GM21737 (cell line): Measurements from ENCODE around the gene PRDM15.

Experiments used
- ATAC-seq: cut with Tn5 transposase; IDR thresholded peaks from one replicate; pipeline ENCODE4 v1.9.1; 2021; ENCODE audit warnings: mild to moderate bottlenecking, moderate library complexity; ENCODE audit not compliant: unreplicated experiment

PRDM15 gene

DNA sequence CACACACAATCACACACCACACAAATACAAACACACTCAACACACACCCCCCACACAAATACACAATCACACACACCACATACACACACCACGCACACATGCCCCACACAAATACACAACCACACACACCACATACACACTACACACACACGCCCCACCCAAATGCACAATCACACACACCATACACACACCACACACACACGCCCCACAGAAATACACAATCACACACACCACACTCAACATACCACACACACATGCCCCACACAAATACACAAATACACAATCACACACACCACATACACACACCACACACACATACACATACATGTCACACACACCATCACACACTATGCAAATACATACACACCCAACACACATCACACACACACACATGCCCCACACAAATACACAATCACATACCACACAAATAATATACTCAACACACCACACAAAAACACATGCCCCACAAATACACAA lies 50.2 kb downstream of the PRDM15 start:
- no peak for ATAC-seq

DNA sequence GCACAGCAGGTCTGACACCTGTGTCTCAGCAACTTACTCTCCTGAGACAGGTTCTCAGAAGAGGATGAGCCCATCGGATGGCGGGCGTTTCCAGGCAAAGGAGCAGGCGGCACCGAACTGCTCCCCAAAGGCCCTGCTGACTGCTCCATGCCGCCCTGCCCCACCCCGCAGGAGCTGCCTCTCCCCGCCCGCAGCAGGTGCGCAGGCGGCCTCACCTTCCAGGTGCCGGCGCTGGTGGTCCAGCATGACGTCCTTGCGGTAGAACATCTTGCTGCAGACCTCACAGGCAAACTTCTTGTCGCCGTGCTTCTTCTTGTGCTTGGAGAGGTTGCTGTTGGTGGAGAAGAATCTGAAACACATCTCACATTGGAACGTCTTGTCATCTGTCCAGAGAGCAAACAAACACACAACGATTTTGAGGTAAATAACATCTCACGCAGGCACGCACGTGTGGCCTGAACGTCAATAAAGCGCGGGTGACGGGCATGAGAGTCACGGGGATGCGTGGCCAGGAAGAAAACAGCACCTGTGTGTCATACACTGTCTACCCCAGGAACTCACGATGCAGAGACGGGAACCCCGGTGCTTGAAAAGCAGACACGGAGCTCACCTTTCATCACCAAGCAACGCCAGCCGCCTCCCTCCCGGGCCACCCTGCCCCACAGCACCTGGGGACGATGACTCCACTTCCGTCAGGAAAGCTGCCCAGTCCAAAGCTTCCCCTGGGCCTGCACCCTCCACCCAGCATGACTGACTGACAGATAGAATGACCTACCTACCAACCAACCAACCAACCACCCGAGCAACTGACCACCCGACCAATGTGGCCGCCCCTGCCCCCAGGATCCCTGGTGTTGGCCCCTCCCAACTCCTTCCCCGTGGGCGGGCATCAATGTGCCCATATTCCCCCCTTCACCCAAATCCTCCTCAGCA lies 50.9 kb downstream of the PRDM15 start:
- ATAC-seq = no peak

GRCh38 chr21:41825881-41826280 lies 53.3 kb downstream of the PRDM15 start:
- no peak for ATAC-seq

DNA sequence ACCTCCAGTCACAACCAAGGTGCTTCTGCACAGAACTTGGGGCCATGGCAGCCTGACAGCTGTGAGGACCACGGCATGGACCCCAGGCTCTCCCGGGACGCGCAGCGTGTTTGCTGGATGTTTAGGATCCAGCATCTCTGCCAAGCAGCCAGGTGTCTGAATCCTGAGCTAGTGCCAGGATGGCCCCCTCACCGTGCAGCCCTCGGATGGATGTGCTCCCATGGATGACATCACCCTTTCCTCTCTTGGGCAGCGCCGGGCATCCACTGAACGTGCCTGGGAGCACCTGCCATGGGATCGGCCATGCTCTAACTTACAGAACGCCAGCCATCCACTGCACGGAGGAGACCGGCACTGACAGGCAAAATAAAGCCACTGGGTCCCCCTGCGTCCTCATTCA lies 53.9 kb downstream of the PRDM15 start:
- ATAC-seq = no peak

DNA sequence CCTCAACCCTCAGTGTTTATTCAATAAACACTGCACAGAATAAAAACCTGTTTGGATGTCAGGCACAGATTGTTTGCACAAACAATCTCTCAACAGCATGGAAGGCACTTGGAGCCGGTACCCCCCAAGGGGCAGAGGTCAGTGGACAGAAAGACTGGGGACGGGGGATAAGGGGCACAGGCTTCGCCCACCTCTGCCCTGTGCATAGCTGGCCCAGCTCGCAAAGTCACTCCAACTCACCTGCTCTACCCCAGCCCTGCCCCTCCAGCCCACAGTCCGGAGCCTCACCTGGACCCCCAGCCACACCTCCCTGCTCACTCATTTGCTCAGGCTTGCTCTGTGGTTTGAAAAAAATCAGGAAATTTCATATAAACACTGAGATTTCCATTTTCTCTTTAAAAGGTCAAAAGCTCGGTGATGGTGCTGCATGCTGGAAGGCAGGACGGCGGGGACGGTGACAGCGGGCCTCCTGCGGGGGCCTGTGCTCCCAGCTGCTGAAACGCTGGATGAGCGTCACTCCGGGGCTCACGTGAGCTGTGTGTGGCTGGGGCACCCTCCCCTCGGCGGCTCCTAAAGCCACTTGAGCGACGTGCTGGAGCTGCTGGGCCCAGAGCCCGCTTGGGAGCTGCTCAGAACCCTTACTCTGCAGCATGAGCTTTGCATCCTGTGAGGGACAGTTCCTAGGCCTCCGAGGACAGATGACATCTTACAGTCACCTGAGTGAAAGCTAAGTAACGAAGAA lies 54.5 kb downstream of the PRDM15 start:
- no peak for ATAC-seq

GRCh38 chr21:41823906-41824305 lies 55.2 kb downstream of the PRDM15 start:
- no peak for ATAC-seq

DNA sequence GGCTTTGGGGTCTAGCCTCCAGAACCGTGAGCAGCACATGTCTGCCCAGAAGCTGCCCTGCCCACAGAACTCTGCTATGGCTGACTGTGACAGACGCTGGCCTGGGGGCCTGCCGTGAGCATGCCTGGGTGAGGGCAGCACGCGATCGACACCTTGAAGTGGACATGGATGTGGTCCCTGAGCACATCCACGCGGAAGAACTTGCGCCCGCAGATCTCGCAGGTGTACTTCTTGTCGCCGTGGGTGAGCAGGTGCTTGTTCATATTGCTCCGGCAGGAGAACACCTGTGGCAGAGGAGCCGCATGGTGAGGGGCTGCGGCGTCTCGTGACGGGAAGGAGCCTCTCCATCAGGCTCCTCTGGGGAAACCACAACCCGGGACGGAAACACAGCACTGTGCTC lies 56.0 kb downstream of the PRDM15 start:
- ATAC-seq = no peak

DNA sequence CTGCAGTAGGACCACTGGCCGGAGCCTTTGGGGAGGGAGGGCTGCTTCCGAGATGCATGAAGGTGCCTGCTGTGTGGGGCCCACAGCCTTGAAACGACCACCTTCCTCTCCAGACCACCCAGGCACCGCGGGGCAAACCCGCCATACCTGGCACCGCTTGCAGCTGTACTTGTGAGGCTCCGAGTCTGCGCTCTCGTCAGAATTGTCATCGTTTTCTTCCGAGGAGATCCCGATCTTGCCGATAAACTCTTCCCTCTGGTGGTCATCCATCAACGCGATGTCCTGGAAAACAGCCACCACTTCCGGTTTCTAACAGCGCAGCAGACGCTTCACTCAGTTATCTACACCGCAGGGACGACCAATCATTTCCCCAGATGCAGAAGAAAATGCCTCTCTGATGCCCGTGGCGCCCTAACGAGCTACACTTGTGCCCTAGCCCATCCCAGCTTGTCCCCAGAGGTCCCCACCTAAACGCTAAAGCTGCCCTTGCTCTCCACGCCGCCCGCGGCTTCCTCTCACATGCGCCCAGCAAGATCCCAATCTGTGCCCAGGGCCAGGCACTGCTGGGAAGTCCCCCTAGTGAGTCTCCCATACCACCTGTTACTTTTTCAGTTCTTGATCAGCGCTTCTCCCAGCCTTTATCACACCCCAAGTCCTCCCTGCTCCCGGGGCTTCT lies 57.2 kb downstream of the PRDM15 start:
- no peak for ATAC-seq

DNA sequence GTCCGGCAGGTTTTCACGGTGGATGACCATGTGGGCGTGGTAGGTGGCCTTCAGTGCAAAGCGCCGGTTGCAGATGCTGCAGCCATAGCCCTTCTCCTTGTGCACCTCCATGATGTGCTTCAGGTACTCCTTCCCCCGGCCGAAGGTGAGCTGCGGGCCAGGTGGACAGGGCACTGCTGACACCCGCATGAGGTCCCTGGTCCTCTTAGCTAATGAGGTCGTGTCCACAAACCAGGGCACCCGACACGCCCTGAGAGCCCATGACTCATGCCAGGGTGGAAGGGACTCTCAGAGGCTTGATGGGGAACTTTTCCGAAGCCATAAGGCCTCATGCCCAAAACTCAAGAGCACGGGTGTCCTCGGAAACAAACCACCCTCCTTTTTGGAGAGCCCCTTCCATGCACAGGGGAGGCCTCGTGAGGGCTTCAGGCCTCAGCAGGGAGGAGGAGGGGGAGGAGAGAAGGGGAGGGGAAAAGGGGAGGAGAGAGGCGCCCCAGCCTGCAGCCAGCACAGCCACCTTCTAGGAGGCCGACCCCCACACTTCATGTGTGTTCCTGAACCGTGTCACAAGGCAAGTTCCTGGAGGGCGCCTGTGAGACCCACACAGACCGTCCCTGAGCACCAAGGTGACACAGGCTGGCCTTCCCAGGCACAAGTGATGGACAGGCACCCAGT lies 57.9 kb downstream of the PRDM15 start:
- no peak for ATAC-seq

- ATAC-seq = no peak
These were observed 58.6 kb downstream of the PRDM15 start for GRCh38 chr21:41820384-41821080.

DNA sequence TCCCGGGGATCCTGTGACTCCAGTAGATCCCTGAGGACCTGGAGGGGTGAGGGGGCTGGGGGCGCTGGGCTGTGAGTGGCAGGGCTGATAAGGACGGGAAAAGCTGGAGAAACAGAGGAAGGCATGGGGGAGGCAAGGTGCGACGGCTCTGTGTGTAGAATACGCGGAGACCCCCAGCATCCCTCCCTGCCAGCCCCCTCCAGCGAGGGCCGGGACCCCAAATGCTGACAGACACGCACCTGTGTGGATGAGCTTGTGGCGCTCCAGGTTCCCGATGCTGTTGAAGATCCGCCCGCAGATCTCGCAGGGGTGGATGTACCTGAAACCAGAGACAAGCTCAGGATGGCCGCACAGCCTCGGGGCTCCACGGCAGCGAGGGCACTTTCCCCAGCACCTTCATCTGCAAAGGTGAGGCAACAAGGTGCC lies 59.3 kb downstream of the PRDM15 start:
- ATAC-seq = no peak

DNA sequence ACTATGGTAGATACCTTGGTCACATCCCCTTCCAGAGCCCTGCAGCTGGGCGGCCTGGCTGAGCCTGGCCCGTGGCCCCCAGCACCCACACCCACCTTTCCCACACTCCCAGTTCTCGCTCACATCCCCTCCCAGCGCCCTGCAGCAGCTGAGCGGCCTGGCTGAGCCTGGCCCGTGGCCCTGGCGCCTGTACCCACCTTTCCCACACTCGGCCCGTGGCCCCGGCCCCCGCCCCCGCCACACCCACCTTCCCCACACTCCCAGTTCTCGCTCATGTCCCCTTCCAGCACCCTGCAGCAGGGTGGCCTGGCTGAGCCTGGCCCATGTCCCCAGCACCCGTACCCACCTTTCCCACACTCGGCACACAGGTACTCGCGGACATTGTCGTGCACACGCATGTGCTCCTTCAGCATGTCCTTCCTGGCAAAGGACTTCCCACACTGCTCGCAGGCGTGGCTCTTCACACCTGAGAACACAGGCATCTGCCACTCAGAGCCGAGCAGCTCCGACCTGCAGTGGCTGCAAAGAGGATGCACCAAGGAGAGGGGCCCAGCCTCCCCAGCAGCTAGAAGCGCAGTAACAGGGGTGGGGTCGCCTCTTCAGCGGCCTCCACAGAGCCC lies 59.8 kb downstream of the PRDM15 start:
- no peak for ATAC-seq

GRCh38 chr21:41817877-41818855 lies 61.0 kb downstream of the PRDM15 start:
- ATAC-seq = no peak

- ATAC-seq = peak; percentile 59
These were observed 61.9 kb downstream of the PRDM15 start for GRCh38 chr21:41817228-41817627.

GRCh38 chr21:41816583-41817165 lies 62.5 kb downstream of the PRDM15 start:
- peak; percentile 57 for ATAC-seq

DNA sequence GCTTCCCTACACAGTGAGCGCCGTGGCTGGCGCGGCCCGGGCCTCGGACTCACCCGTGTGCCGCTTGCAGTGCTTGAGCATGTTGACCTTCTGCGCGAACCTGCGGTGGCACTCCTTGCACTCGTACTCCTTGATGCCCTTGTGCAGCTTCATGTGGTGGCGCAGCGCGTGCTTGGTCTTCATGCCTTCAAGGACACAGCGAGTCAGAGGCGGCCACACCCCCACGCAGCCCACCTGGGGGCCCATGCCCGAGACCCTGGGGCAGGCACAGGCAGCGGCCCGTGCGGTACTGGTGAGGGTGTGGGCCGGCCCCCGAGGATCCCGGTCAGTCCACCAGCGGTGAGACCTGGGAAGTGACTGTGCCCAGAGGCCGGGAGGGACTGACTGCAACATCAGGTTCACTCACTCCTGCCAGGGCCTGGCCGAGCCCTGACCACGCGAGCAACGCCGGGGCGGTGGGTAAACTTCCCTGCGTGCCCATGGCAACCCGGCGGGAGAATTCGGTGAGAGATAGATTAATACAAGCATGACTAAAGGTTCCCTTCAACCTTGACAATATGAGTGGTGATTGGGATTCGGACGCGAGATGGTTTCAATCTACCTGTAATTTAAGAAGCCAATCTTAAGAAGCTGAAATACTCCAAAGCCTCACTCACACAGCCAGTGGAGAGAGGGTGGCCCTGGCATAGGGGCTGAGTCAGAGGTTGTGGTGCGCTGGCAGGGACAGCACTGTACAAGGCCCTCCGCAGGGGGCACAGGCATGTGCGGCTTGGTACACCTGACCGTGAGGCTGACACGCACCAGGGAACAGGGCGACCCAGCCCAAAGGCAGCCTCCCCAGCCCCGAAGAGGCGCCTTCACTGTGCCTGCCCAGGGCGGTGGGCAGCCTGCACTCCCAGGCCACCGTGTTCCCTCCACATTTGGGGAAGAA lies 63.2 kb downstream of the PRDM15 start:
- no peak for ATAC-seq

GRCh38 chr21:41813226-41813625 lies 65.9 kb downstream of the PRDM15 start:
- no peak for ATAC-seq
